Astrocyte of the spinal cord (primary cell): Measurements from ENCODE around the gene ALKBH2.

Experiments
- DNase-seq: peaks from one replicate; pipeline ENCODE4 v3.0.0; 2011; ENCODE audit warnings: low read depth, low spot score
- H3K4me3 ChIP-seq: 2 replicates; pipeline ENCODE4 v1.5.1; 2011; ENCODE audit warnings: low read depth, mild to moderate bottlenecking, low read length, moderate library complexity
- in situ Hi-C: cut with HindIII; loops from 2 replicates; pipeline ENCODE4 v1.10.0; 2017; ENCODE audit warnings: low sequenced_read_pairs
- TF ChIP-seq, protein P1 (sequence below): IDR thresholded peaks from 2 replicates; pipeline ENCODE4 v1.5.1; 2012; ENCODE audit warnings: low read depth, mild to moderate bottlenecking, low read length, inconsistent platforms

Gene ALKBH2

DNA sequence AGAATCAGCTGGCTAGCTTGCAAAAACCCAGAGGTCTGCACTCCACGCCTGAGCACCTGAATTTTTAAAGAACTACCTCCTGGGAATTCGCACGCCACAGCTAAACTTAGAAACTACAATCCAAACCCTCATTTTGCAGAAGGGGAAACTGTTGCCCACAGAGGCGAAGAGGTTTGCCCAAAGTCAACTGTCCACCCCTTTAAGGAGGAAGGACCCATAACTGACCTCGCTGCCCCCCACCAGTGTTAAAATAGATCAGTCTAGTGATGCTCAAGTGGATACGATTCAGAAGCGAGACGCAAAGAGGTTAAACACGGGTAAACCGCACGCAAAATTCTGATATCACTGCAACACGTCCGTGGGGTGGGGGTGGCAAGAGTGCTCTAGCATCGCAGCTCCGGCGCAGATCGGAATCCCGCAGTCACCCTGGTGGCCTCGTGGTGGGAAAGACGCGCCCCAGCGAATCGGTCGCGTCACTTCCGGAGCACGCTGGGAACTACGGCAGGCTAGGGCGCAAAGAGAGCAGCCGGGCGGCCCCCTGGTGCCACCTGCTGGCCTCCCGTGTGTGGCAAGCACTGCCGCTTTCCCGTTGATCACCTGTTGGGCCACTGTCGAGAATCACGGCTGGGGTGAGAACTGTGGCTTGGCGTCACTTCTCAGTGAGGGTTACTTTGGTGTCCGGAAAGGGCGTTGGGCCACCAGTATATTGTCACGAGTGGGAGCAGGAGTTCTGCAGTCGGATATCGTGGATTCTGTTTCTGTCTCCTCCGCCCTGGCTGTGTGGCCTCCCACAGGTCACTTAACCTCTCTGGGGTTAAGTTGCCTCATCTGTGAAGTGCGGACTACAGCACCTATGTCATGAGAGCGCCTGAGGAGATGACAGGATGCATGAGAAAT is at the start of gene ALKBH2:
Gene ALKBH2 (minus strand): TSS at position 451 of the 897 bp plus-strand sequence. CDS start 686 bp downstream, outside the sequence.
- H3K4me3 ChIP-seq: peak within 1 kb of the TSS; percentile 58
- in situ Hi-C loops: no loop called here
- TF ChIP-seq, protein P1, sequence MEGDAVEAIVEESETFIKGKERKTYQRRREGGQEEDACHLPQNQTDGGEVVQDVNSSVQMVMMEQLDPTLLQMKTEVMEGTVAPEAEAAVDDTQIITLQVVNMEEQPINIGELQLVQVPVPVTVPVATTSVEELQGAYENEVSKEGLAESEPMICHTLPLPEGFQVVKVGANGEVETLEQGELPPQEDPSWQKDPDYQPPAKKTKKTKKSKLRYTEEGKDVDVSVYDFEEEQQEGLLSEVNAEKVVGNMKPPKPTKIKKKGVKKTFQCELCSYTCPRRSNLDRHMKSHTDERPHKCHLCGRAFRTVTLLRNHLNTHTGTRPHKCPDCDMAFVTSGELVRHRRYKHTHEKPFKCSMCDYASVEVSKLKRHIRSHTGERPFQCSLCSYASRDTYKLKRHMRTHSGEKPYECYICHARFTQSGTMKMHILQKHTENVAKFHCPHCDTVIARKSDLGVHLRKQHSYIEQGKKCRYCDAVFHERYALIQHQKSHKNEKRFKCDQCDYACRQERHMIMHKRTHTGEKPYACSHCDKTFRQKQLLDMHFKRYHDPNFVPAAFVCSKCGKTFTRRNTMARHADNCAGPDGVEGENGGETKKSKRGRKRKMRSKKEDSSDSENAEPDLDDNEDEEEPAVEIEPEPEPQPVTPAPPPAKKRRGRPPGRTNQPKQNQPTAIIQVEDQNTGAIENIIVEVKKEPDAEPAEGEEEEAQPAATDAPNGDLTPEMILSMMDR: peak; percentile 99
- peak; percentile 85 for DNase-seq

DNA sequence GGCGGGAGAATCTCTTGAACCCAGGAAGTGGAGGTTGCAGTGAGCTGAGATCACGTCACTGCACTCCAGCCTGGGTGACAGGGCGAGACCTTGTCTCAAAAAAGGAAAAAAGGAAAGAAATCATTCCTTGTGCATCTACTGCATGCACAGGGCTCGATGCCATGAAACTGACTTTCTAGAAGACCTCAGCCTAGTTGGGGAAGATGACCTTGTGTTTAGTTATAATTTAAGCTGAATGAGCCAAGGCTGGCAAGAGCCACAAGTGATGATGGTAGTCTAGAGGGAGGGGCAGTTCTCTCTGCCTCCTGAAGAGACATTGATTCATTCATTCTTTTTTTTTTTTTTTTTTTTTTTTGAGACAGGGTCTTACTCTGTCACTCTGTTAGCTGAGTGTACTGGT is 47.3 kb upstream of the ALKBH2 start:
- no peak for DNase-seq
- in situ Hi-C loops: no loop called here
- TF ChIP-seq, protein P1: no peak
- H3K4me3 ChIP-seq: no peak overlapping the region

DNA sequence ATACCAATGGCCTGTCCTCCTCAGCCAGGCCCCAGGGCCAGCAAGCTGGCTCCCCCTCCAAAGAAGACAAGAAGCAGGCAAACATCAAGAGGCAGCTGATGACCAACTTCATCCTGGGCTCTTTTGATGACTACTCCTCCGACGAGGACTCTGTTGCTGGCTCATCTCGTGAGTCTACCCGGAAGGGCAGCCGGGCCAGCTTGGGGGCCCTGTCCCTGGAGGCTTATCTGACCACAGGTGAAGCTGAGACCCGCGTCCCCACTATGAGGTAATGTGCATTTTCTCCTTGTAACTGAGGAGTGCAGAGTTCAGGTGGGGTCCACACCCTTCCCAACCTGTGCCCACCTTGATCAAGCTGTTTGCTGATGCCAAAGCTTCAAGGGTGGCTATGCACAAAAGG is 46.5 kb upstream of the ALKBH2 start:
- H3K4me3 ChIP-seq: no peak overlapping the region
- DNase-seq: no peak
- TF ChIP-seq, protein P1: no peak
- in situ Hi-C loops: no loop called here

DNA sequence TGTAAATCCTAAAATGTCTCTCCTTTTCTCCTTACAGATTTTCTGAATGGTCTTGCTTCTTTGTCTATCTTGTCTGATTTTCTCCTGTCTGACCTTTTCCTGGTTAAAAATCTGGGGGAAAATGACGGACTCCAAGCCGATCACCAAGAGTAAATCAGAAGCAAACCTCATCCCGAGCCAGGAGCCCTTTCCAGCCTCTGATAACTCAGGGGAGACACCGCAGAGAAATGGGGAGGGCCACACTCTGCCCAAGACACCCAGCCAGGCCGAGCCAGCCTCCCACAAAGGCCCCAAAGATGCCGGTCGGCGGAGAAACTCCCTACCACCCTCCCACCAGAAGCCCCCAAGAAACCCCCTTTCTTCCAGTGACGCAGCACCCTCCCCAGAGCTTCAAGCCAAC is 46.1 kb upstream of the ALKBH2 start:
- in situ Hi-C loops: no loop called here
- no peak for DNase-seq
- no peak overlapping the region for H3K4me3 ChIP-seq
- TF ChIP-seq, protein P1: no peak

DNA sequence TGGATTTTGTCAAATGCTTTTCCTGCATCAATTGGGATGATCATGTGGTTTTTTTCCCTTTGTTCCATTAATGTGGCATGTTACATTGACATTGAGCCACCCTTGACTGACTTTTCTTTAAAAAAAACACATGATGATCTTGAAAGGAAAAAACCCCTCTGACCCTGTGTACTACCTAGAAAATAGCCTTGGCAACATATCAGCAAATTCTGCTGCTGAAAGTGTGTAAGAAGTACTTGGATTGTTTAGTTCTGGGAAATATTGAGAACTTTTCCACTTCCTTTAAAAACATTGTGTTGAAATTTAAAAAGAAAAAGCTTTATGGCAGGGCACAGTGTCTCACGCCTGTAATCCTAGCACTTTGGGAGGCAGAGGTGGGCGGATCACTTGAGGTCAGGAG is 43.8 kb upstream of the ALKBH2 start:
- TF ChIP-seq, protein P1: no peak
- H3K4me3 ChIP-seq: no peak overlapping the region
- in situ Hi-C loops: no loop called here
- no peak for DNase-seq

DNA sequence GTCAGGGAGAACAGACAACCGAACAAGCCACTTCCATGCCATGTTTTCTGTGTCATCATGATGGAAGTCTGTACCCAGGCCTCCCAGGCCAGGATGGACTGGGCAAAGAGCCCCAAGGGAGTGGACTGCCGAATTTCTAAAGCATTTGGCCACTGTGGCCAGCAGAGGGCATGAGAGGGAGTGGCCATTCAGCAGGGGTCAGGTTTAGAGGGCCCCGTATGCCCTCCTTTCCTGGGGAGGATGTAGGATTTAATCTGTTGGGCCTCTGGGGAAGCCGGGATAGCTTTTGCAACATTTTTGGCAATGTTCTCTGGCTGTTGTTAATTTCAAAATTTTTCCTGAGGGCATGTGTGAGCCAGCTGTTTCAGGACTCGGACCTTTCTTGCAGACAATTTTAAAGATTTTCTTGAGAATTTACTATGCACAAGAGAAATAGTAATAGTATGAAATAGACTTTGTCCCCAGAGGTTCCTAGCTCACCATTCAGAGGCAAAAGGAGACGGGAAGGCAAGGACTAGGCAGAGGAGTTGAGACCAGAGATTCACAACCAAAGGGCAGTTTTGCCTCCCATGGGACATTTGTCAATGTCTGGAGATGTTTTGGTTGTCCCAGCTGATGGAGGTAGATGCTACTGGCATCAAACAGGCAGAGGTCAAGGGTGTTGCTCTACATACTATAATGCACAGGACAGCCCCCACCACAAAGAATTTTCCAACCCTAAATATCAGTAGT is 41.1 kb upstream of the ALKBH2 start:
- in situ Hi-C loops: no loop called here
- TF ChIP-seq, protein P1: peak; percentile 58
- H3K4me3 ChIP-seq: no peak overlapping the region
- DNase-seq: no peak
